Activated CD8-positive, alpha-beta T cell treated with anti-CD3 and anti-CD28 coated beads for 36 hours (primary cell): ENCODE data around the gene CAMTA1. TPM values are rescaled to one million over a fixed set of nuclear protein-coding genes. Genes with fewer than 3 reads are reported as not detected.

Experiments used
- ATAC-seq: fragments of 200-7000 bp; cut with Tn5 transposase; one replicate; pipeline ENCODE4 v1.10.0; 2021; ENCODE audit warnings: mild to moderate bottlenecking, moderate library complexity
- CTCF ChIA-PET: fragments of 350-600 bp; sonication (Branson Sonifier 250); formaldehyde crosslinking; loops from one replicate; lab custom pipeline; 2021; ENCODE audit warnings: antibody characterized with exemption; lab: Charles Lee
- POLR2A ChIA-PET: fragments of 350-600 bp; sonication (Branson Sonifier 250); formaldehyde crosslinking; loops from one replicate; lab custom pipeline; 2021; ENCODE audit warnings: antibody characterized with exemption; lab: Charles Lee
- DNase-seq: peaks from one replicate; pipeline ENCODE4 v3.0.0-alpha.2; 2020
- H3K27ac Mint-ChIP-seq: one replicate; pipeline ENCODE4 v1.8.0; 2021; ENCODE audit warnings: mild to moderate bottlenecking, mixed read lengths
- H3K27me3 Mint-ChIP-seq: one replicate; pipeline ENCODE4 v1.8.0; 2021; ENCODE audit warnings: mixed read lengths
- H3K36me3 Mint-ChIP-seq: one replicate; pipeline ENCODE4 v1.8.0; 2021; ENCODE audit warnings: low read depth, mixed read lengths
- H3K4me1 Mint-ChIP-seq: one replicate; pipeline ENCODE4 v1.8.0; 2021; ENCODE audit warnings: low read depth, mixed read lengths
- H3K4me3 Mint-ChIP-seq: one replicate; pipeline ENCODE4 v1.8.0; 2021; ENCODE audit warnings: mild to moderate bottlenecking, moderate library complexity, mixed read lengths
- H3K9me3 Mint-ChIP-seq: one replicate; pipeline ENCODE4 v1.8.0; 2021; ENCODE audit warnings: mixed read lengths
- CTCF ChIP-seq: fragments of 200-600 bp; IDR thresholded peaks from one replicate; pipeline ENCODE4 v1.8.0; 2022; ENCODE audit warnings: antibody characterized with exemption, mild to moderate bottlenecking
- intact Hi-C: fragments of 100-400 bp; cut with micrococcal nuclease; formaldehyde crosslinking; loops from one replicate; pipeline ENCODE4 v1.10.0; 2022
- total RNA-seq, 2 experiments: library from RNA; stranded (reverse); gene quantifications; one replicate each; pipeline ENCODE4 v1.2.3, GENCODE V29; 2021

CAMTA1 gene
- total RNA-seq, 2 experiments from 2014 or later: 67.7 to 70.9 TPM

- no peak overlapping the region for H3K4me3 Mint-ChIP-seq
- peaks cover 29% of the 10 kb centered on the region for H3K4me1 Mint-ChIP-seq
- ChIA-PET CTCF (interaction anchor here (0.8 to 4.1 kb wide), 5 partner anchors 8 to 198 kb away, joined by 4 to 12 read pairs (median 5); no protein-coding TSS in a partner anchor), POLR2A (no interaction called here)
- H3K27me3 Mint-ChIP-seq: no peaks in the 10 kb centered on the region
- no peaks in the 10 kb centered on the region for H3K9me3 Mint-ChIP-seq
- DNase-seq: no peak
- ATAC-seq: no peak
- TF ChIP-seq CTCF: no peak
- intact Hi-C loops: no loop called here
- peaks cover 10% of the 10 kb centered on the region for H3K36me3 Mint-ChIP-seq
- H3K27ac Mint-ChIP-seq: no peak overlapping the region
These were observed 87.5 kb downstream of the CAMTA1 start for GRCh38 chr1:6872573-6873261.

GRCh38 chr1:6873298-6874015, 88.2 kb downstream of the CAMTA1 start:
- Mint-ChIP-seq H3K9me3 (no peaks in the 10 kb centered on the region), H3K27me3 (no peaks in the 10 kb centered on the region), H3K4me1 (peaks cover 26% of the 10 kb centered on the region), H3K4me3 (no peak overlapping the region), H3K36me3 (peaks cover 10% of the 10 kb centered on the region), H3K27ac (no peak overlapping the region)
- no peak for DNase-seq
- ChIA-PET CTCF (interaction anchor here (0.8 to 4.1 kb wide), 3 partner anchors 9 to 154 kb away, joined by 4 to 12 read pairs (median 5); no protein-coding TSS in a partner anchor), POLR2A (no interaction called here)
- ATAC-seq: no peak
- TF ChIP-seq CTCF: no peak
- intact Hi-C loops: no loop called here

GRCh38 chr1:6874298-6874697, 89.0 kb downstream of the CAMTA1 start:
- H3K4me1 Mint-ChIP-seq: peaks cover 19% of the 10 kb centered on the region
- POLR2A ChIA-PET: no interaction called here
- CTCF ChIA-PET: interaction anchor here (1.0 to 4.1 kb wide), 2 partner anchors 16 to 17 kb away, joined by 3 to 12 read pairs; no protein-coding TSS in a partner anchor
- intact Hi-C loops: no loop called here
- no peak overlapping the region for H3K27ac Mint-ChIP-seq
- DNase-seq: no peak
- no peak for ATAC-seq
- H3K27me3 Mint-ChIP-seq: no peaks in the 10 kb centered on the region
- no peak overlapping the region for H3K4me3 Mint-ChIP-seq
- peaks cover 10% of the 10 kb centered on the region for H3K36me3 Mint-ChIP-seq
- no peak for TF ChIP-seq CTCF
- no peaks in the 10 kb centered on the region for H3K9me3 Mint-ChIP-seq

GRCh38 chr1:6880951-6881690, 95.9 kb downstream of the CAMTA1 start:
- intact Hi-C loops: no loop called here
- Mint-ChIP-seq H3K27ac (no peak overlapping the region), H3K27me3 (no peaks in the 10 kb centered on the region), H3K36me3 (peaks cover 4% of the 10 kb centered on the region), H3K4me3 (no peak overlapping the region), H3K4me1 (peaks cover 13% of the 10 kb centered on the region), H3K9me3 (no peaks in the 10 kb centered on the region)
- no peak for TF ChIP-seq CTCF
- DNase-seq (no peak), ATAC-seq (no peak)
- ChIA-PET POLR2A (no interaction called here), CTCF (interaction anchor here (0.6 to 2.2 kb wide), 4 partner anchors 8 to 332 kb away, joined by 3 to 12 read pairs (median 4); no protein-coding TSS in a partner anchor)
